PC-9 (cell line): ENCODE measurements around the gene RINL. TPM values are rescaled to one million over a fixed set of nuclear protein-coding genes. Genes with fewer than 3 reads are reported as not detected.
"Not testable (repeated sequence)": the region's sequence is repeated elsewhere in the genome, so short reads cannot be mapped to it uniquely, and the experiment has no call there.

Experiments
- BruUV-seq: library from RNA; stranded (reverse); fragments of 400-500 nt; replicated peaks from 2 replicates; lab custom pipeline; 2021; lab: Mats Ljungman, UMichigan
- CTCF ChIA-PET: fragments of 300-600 bp; sonication (Branson Sonifier 250); formaldehyde crosslinking; loops from one replicate; lab custom pipeline; 2022; ENCODE audit warnings: antibody characterized with exemption; lab: Charles Lee
- POLR2A ChIA-PET: fragments of 300-600 bp; sonication (Branson Sonifier 250); formaldehyde crosslinking; loops from one replicate; lab custom pipeline; 2022; ENCODE audit warnings: antibody characterized with exemption; ENCODE audit not compliant: unreplicated experiment; lab: Charles Lee
- DNase-seq, 2 experiments: peaks; one replicate each; pipeline versions ENCODE4 v3.0.0 to v3.0.0-alpha.2; 2015 to 2022; ENCODE audit warnings: mixed read lengths in 1 of 2
- H2AFZ ChIP-seq: fragments of 200-600 bp; sonication (generic); 2 replicates; pipeline ENCODE4 v1.8.1; 2017; ENCODE audit warnings: antibody characterized with exemption
- H3F3A ChIP-seq: fragments of 200-600 bp; sonication (generic); 2 replicates; pipeline ENCODE4 v1.8.1; 2017; ENCODE audit warnings: antibody characterized with exemption, mild to moderate bottlenecking, low read depth; ENCODE audit not compliant: insufficient read depth
- H3K27ac ChIP-seq: fragments of 200-600 bp; sonication (generic); 2 replicates; pipeline ENCODE4 v1.6.1; 2016; ENCODE audit warnings: mixed run types
- H3K27me3 ChIP-seq: fragments of 200-600 bp; sonication (generic); 2 replicates; pipeline ENCODE4 v1.6.1; 2016; ENCODE audit warnings: low read depth, mixed run types; ENCODE audit not compliant: insufficient read depth
- H3K36me3 ChIP-seq: fragments of 200-600 bp; sonication (generic); 2 replicates; pipeline ENCODE4 v1.6.1; 2016; ENCODE audit warnings: low read depth, mixed run types
- H3K4me1 ChIP-seq: fragments of 200-600 bp; sonication (generic); replicated peaks from 2 replicates; pipeline ENCODE4 v1.6.1; 2016; ENCODE audit warnings: mixed run types; ENCODE audit not compliant: insufficient read depth
- H3K4me2 ChIP-seq: fragments of 200-600 bp; sonication (generic); 2 replicates; pipeline ENCODE4 v1.6.1; 2017; ENCODE audit warnings: mixed run types
- H3K4me3 ChIP-seq: fragments of 200-600 bp; sonication (generic); 2 replicates; pipeline ENCODE4 v1.6.1; 2016; ENCODE audit warnings: mixed run types
- H3K79me2 ChIP-seq: fragments of 200-600 bp; sonication (generic); 2 replicates; pipeline ENCODE4 v1.6.1; 2017; ENCODE audit warnings: low read depth, mixed run types
- H3K9me2 ChIP-seq: fragments of 200-600 bp; sonication (generic); 2 replicates; pipeline ENCODE4 v1.8.1; 2017; ENCODE audit warnings: mild to moderate bottlenecking; ENCODE audit not compliant: insufficient read depth
- H3K9me3 ChIP-seq: fragments of 200-600 bp; sonication (generic); 2 replicates; pipeline ENCODE4 v1.8.1; 2016; ENCODE audit warnings: low read depth; ENCODE audit not compliant: insufficient read depth
- H4K20me1 ChIP-seq: fragments of 200-600 bp; sonication (generic); 2 replicates; pipeline ENCODE4 v1.8.1; 2017; ENCODE audit not compliant: insufficient read depth
- EZH2 ChIP-seq: fragments of 200-600 bp; sonication (generic); IDR thresholded peaks from 2 replicates; pipeline ENCODE4 v1.8.0; 2017; ENCODE audit warnings: antibody characterized with exemption, low read depth
- intact Hi-C: fragments of 100-400 bp; cut with micrococcal nuclease; formaldehyde crosslinking; loops from one replicate; pipeline ENCODE4 v1.10.0; 2022; ENCODE audit not compliant: unreplicated experiment
- total RNA-seq: library from RNA; stranded (reverse); gene quantifications from 2 replicates; pipeline ENCODE4 v1.2.3, GENCODE V29; 2021
- TF ChIP-seq, protein P1 (sequence below): fragments of 200-600 bp; sonication (generic); conservative IDR thresholded peaks from 2 replicates; pipeline ENCODE4 v1.6.1; 2017; ENCODE audit warnings: mixed run types, antibody characterized with exemption, mild to moderate bottlenecking, moderate library complexity

The RINL gene
- total RNA-seq, 1 experiment from 2014 or later, result 10.3 TPM

DNA sequence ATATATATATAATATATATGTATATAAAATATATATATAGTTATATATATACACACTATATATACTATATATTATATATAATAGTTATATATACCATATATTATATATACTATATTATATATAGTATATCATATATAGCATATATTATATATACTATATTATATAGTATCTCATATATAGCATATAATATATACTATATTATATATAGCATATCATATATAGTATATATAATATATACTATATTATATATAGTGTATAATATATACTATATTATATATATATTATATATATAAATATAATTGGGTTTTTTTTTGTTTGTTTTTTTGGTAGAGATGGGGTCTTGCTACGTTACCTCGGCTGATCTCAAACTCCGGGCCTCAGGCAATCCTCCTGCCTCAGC lies 16.7 kb downstream of the RINL start:
- H3K4me3 ChIP-seq, result no peak overlapping the region
- intact Hi-C loops, result no loop called here
- H3K27me3 ChIP-seq, result no peaks in the 10 kb centered on the region
- peaks cover 51% of the 10 kb centered on the region for H3F3A ChIP-seq
- no peak for DNase-seq
- H3K4me1 ChIP-seq, result peaks cover 50% of the 10 kb centered on the region
- H2AFZ ChIP-seq, result no peak overlapping the region
- TF ChIP-seq, protein P1, sequence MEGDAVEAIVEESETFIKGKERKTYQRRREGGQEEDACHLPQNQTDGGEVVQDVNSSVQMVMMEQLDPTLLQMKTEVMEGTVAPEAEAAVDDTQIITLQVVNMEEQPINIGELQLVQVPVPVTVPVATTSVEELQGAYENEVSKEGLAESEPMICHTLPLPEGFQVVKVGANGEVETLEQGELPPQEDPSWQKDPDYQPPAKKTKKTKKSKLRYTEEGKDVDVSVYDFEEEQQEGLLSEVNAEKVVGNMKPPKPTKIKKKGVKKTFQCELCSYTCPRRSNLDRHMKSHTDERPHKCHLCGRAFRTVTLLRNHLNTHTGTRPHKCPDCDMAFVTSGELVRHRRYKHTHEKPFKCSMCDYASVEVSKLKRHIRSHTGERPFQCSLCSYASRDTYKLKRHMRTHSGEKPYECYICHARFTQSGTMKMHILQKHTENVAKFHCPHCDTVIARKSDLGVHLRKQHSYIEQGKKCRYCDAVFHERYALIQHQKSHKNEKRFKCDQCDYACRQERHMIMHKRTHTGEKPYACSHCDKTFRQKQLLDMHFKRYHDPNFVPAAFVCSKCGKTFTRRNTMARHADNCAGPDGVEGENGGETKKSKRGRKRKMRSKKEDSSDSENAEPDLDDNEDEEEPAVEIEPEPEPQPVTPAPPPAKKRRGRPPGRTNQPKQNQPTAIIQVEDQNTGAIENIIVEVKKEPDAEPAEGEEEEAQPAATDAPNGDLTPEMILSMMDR, result no peak
- no peak for TF ChIP-seq EZH2
- H3K36me3 ChIP-seq, result no peaks in the 10 kb centered on the region
- ChIA-PET POLR2A (interaction anchor here (0.6 kb wide), 2 partner anchors 29 to 481 kb away, joined by 4 to 19 read pairs; partner anchors contain the start of genes ECH1 and SAMD4B), CTCF (no interaction called here)
- no peaks in the 10 kb centered on the region for H3K9me2 ChIP-seq
- no peaks in the 10 kb centered on the region for H3K79me2 ChIP-seq
- no peaks in the 10 kb centered on the region for H3K9me3 ChIP-seq
- BruUV-seq, result no TSS peak
- H4K20me1 ChIP-seq, result no peaks in the 10 kb centered on the region
- H3K4me2 ChIP-seq, result no peak overlapping the region
- no peak overlapping the region for H3K27ac ChIP-seq

GRCh38 chr19:38859631-38860204 lies 18.4 kb downstream of the RINL start:
- POLR2A ChIA-PET, result interaction anchor here (0.7 kb wide), 1 partner anchor 97 kb away, joined by 5 read pairs; no protein-coding TSS in a partner anchor
- BruUV-seq, H3K4me3 ChIP-seq, H3K79me2 ChIP-seq, H3K27me3 ChIP-seq, CTCF ChIA-PET, H3K9me2 ChIP-seq, H3K9me3 ChIP-seq, H3K4me2 ChIP-seq, H3K36me3 ChIP-seq, H2AFZ ChIP-seq, H3K27ac ChIP-seq, DNase-seq, H4K20me1 ChIP-seq, intact Hi-C loops: not testable (repeated sequence)
- Histone ChIP-seq H3F3A (peaks cover 39% of the 10 kb centered on the region), H3K4me1 (peaks cover 36% of the 10 kb centered on the region)

- CTCF ChIA-PET, result interaction anchor here (0.7 kb wide), 1 partner anchor 37 kb away, joined by 6 read pairs; no protein-coding TSS in a partner anchor
- H3K27me3 ChIP-seq, result no peaks in the 10 kb centered on the region
- H3K9me3 ChIP-seq, result no peaks in the 10 kb centered on the region
- no peak overlapping the region for H3K27ac ChIP-seq
- no peaks in the 10 kb centered on the region for H3K9me2 ChIP-seq
- no peak for TF ChIP-seq EZH2
- TF ChIP-seq, protein P1, result no peak
- no peaks in the 10 kb centered on the region for H3K36me3 ChIP-seq
- no peak overlapping the region for H3K4me2 ChIP-seq
- POLR2A ChIA-PET, result no interaction called here
- H2AFZ ChIP-seq, result no peak overlapping the region
- no peak for DNase-seq
- BruUV-seq, result no TSS peak
- peaks cover 24% of the 10 kb centered on the region; the same call in 1 of the 2 replicates for H3F3A ChIP-seq
- intact Hi-C loops, result no loop called here
- no peak overlapping the region for H3K4me3 ChIP-seq
- H4K20me1 ChIP-seq, result no peaks in the 10 kb centered on the region
- peaks cover 19% of the 10 kb centered on the region for H3K4me1 ChIP-seq
- peaks cover 6% of the 10 kb centered on the region; the same call in 1 of the 2 replicates for H3K79me2 ChIP-seq
Measured at GRCh38 chr19:38856813-38857212, 21.3 kb downstream of the RINL start.

- DNase-seq, H3K36me3 ChIP-seq, CTCF ChIA-PET, H4K20me1 ChIP-seq, H3K27ac ChIP-seq, H2AFZ ChIP-seq, H3K9me2 ChIP-seq, H3K27me3 ChIP-seq, H3K9me3 ChIP-seq, BruUV-seq, H3K4me2 ChIP-seq, H3K4me3 ChIP-seq, intact Hi-C loops: not testable (repeated sequence)
- Histone ChIP-seq H3K79me2 (peaks cover 11% of the 10 kb centered on the region; the same call in 1 of the 2 replicates), H3K4me1 (peaks cover 20% of the 10 kb centered on the region), H3F3A (peaks cover 30% of the 10 kb centered on the region)
- POLR2A ChIA-PET, result interaction anchor here (0.6 kb wide), 1 partner anchor 174 kb away, joined by 7 read pairs; no protein-coding TSS in a partner anchor
Measured at GRCh38 chr19:38855751-38856150, 22.3 kb downstream of the RINL start.

DNA sequence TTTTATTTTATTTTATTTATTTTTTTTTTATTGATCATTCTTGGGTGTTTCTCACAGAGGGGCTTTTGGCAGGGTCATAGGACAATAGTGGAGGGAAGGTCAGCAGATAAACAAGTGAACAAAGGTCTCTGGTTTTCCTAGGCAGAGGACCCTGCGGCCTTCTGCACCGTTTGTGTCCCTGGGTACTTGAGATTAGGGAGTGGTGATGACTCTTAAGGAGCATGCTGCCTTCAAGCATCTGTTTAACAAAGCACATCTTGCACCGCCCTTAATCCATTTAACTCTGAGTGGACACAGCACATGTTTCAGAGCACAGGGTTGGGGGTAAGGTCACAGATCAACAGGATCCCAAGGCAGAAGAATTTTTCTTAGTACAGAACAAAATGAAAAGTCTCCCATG lies 23.1 kb downstream of the RINL start:
- POLR2A ChIA-PET, result interaction anchor here (0.6 kb wide), 1 partner anchor 174 kb away, joined by 7 read pairs; no protein-coding TSS in a partner anchor
- CTCF ChIA-PET, result not testable (repeated sequence)
- intact Hi-C loops, result loop anchor here (5.0 kb wide), 2 partner anchors 173 to 218 kb away; no protein-coding TSS in a partner anchor

More for the DNA sequence above, 23.1 kb downstream of the RINL start:
- not testable (repeated sequence) for H3K27ac ChIP-seq, BruUV-seq, H3K9me2 ChIP-seq, H3K9me3 ChIP-seq, H3K4me2 ChIP-seq, H3K27me3 ChIP-seq, H4K20me1 ChIP-seq, DNase-seq, H2AFZ ChIP-seq, H3K36me3 ChIP-seq, H3K4me3 ChIP-seq
- Histone ChIP-seq H3K4me1 (peaks cover 19% of the 10 kb centered on the region), H3K79me2 (peaks cover 11% of the 10 kb centered on the region; the same call in 1 of the 2 replicates), H3F3A (peaks cover 32% of the 10 kb centered on the region)
